ENCODE data around the gene ACTR1A.
"Not testable (repeated sequence)": the region's sequence is repeated elsewhere in the genome, so short reads cannot be mapped to it uniquely, and the experiment has no call there.

Gene ACTR1A

GRCh38 chr10:102542800-102543418 is 40.4 kb upstream of the ACTR1A start:
- no peak overlapping the region for H3K4me3 ChIP-seq (ENCODE audit: control insufficient read depth, low read depth, low read length)
- DNase-seq (ENCODE audit: low read depth) = peak; percentile 20
- TF ChIP-seq, protein P1, sequence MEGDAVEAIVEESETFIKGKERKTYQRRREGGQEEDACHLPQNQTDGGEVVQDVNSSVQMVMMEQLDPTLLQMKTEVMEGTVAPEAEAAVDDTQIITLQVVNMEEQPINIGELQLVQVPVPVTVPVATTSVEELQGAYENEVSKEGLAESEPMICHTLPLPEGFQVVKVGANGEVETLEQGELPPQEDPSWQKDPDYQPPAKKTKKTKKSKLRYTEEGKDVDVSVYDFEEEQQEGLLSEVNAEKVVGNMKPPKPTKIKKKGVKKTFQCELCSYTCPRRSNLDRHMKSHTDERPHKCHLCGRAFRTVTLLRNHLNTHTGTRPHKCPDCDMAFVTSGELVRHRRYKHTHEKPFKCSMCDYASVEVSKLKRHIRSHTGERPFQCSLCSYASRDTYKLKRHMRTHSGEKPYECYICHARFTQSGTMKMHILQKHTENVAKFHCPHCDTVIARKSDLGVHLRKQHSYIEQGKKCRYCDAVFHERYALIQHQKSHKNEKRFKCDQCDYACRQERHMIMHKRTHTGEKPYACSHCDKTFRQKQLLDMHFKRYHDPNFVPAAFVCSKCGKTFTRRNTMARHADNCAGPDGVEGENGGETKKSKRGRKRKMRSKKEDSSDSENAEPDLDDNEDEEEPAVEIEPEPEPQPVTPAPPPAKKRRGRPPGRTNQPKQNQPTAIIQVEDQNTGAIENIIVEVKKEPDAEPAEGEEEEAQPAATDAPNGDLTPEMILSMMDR (conservative IDR thresholded peaks at IDR 0.05; ENCODE audit: control insufficient read depth, insufficient read depth, low read depth, low read length) = no peak

DNA sequence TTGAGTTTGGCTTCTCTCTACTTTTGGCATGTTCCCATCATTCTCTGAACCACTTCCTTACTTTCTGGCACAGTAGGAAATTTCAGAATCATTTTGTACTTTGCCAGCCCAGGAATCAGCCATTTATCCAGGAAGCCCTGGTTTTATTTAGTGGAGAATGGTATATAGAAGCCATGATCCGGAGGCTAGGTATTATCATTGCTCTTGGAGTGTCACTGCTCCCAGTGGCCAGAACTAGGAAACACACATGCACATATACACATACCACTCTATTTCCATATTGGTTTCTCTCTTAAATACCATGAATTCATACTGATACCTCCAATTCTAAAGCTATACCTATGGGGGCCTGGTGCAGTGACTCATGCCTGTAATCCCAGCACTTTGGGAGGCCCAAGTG is 37.5 kb upstream of the ACTR1A start:
- peak; percentile 43 for DNase-seq (ENCODE audit: low read depth)
- TF ChIP-seq, protein P1 (conservative IDR thresholded peaks at IDR 0.05; ENCODE audit: control insufficient read depth, insufficient read depth, low read depth, low read length) = peak; percentile 45
- no peak overlapping the region for H3K4me3 ChIP-seq (ENCODE audit: control insufficient read depth, low read depth, low read length)

GRCh38 chr10:102538811-102539210 is 36.3 kb upstream of the ACTR1A start:
- no peak for DNase-seq (ENCODE audit: low read depth)
- no peak overlapping the region for H3K4me3 ChIP-seq (ENCODE audit: control insufficient read depth, low read depth, low read length)
- TF ChIP-seq, protein P1 (conservative IDR thresholded peaks at IDR 0.05; ENCODE audit: control insufficient read depth, insufficient read depth, low read depth, low read length) = no peak

DNA sequence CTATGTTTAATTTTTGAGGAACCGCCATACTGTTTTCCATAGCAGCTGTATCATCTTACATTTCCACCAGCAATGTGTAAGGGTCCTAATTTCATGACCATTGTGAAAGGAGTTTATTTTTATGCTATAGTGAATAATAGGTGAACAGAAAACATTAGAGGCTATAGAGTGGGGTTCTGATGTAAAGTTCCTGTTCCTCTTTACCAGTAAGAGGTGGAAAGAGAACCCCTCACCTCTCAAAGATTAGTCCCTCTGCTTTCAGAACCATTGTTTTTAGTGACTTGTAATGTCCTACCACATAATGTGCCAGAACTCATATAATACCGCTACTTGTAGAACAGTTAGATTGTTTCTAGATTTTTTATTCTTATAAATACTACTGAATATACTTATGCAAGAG is 35.4 kb upstream of the ACTR1A start:
- no peak for DNase-seq (ENCODE audit: low read depth)
- TF ChIP-seq, protein P1 (conservative IDR thresholded peaks at IDR 0.05; ENCODE audit: control insufficient read depth, insufficient read depth, low read depth, low read length) = no peak
- H3K4me3 ChIP-seq (ENCODE audit: control insufficient read depth, low read depth, low read length) = no peak overlapping the region

- H3K4me3 ChIP-seq (ENCODE audit: control insufficient read depth, low read depth, low read length) = no peak overlapping the region
- TF ChIP-seq, protein P1 (conservative IDR thresholded peaks at IDR 0.05; ENCODE audit: control insufficient read depth, insufficient read depth, low read depth, low read length) = no peak
- no peak for DNase-seq (ENCODE audit: low read depth)
Observed at GRCh38 chr10:102537367-102537766, 34.9 kb upstream of the ACTR1A start.

- TF ChIP-seq, protein P1 (conservative IDR thresholded peaks at IDR 0.05; ENCODE audit: control insufficient read depth, insufficient read depth, low read depth, low read length) = no peak
- no peak for DNase-seq (ENCODE audit: low read depth)
- H3K4me3 ChIP-seq (ENCODE audit: control insufficient read depth, low read depth, low read length) = no peak overlapping the region
Observed at GRCh38 chr10:102535481-102536147, 33.1 kb upstream of the ACTR1A start.

DNA sequence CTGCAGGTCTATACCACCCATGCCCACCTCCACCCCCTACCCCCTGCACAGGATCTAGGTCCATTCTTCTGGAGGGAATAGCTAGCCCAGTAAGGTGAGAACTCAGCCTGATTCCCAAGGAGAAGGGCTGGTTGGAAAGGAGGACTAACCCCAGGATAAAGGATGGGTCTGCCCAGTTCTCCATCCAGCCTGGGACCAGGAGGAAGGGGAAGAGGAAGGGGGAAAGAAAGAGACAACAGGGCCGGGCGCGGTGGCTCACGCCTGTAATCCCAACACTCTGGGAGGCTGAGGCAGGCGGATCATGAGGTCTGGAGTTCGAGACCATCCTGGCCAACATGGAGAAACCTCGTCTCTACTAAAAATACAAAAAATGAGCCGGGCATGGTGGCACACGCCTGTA is 32.5 kb upstream of the ACTR1A start:
- DNase-seq (ENCODE audit: low read depth); H3K4me3 ChIP-seq (ENCODE audit: control insufficient read depth, low read depth, low read length): not testable (repeated sequence)

All from fibroblast of mammary gland (primary cell).